Liver (tissue), 9 donors: ENCODE data around the gene PPP3CB. TPM values are rescaled to one million over a fixed set of nuclear protein-coding genes. Genes with fewer than 3 reads are reported as not detected.

ENCODE experiments used
- DNase-seq: peaks from one replicate; pipeline ENCODE4 v3.0.0-alpha.2; 2017; ENCODE audit warnings: low spot score
- H3K27ac ChIP-seq, 2 donors: one replicate each; pipeline ENCODE4 v1.7.0; 2013; ENCODE audit warnings: inconsistent platforms in 2 of 2, low read length in 2 of 2, control low read depth in 1 of 2, low read depth in 1 of 2, mild to moderate bottlenecking in 1 of 2
- H3K27me3 ChIP-seq, 4 donors: one replicate each; pipeline versions ENCODE4 v1.6.1 to v1.7.0; 2013; ENCODE audit warnings: low read length in 3 of 4, inconsistent platforms in 1 of 4, mild to moderate bottlenecking in 1 of 4, moderate library complexity in 1 of 4; ENCODE audit not compliant: control insufficient read depth in 4 of 4, insufficient read depth in 4 of 4
- H3K36me3 ChIP-seq, 4 donors: one replicate each; pipeline versions ENCODE4 v1.6.1 to v1.7.0; 2013; ENCODE audit warnings: low read length in 3 of 4, mild to moderate bottlenecking in 3 of 4, low read depth in 1 of 4, moderate library complexity in 1 of 4; ENCODE audit not compliant: control insufficient read depth in 4 of 4, insufficient read depth in 3 of 4
- H3K4me1 ChIP-seq, 4 donors: one replicate each; pipeline versions ENCODE4 v1.6.1 to v1.7.0; 2013; ENCODE audit warnings: low read length in 3 of 4, mild to moderate bottlenecking in 3 of 4, moderate library complexity in 1 of 4; ENCODE audit not compliant: control insufficient read depth in 4 of 4, insufficient read depth in 4 of 4
- H3K4me3 ChIP-seq, 3 donors: one replicate each; pipeline versions ENCODE4 v1.6.1 to v1.7.0; 2013; ENCODE audit warnings: low read length in 3 of 3, control low read depth in 1 of 3, low read depth in 1 of 3, mild to moderate bottlenecking in 1 of 3
- H3K9ac ChIP-seq, 2 donors: one replicate each; pipeline ENCODE4 v1.7.0; 2013; ENCODE audit warnings: low read length in 2 of 2, mild to moderate bottlenecking in 2 of 2, moderate library complexity in 2 of 2, control low read depth in 1 of 2, low read depth in 1 of 2
- H3K9me3 ChIP-seq, 4 donors: one replicate each; pipeline versions ENCODE4 v1.6.1 to v1.7.0; 2013; ENCODE audit warnings: low read length in 3 of 4; ENCODE audit not compliant: control insufficient read depth in 4 of 4
- FOXA1 ChIP-seq: IDR thresholded peaks from 2 replicates; pipeline ENCODE4 v1.6.1; 2016; ENCODE audit warnings: antibody characterized with exemption
- GABPA ChIP-seq, 2 donors: IDR thresholded peaks in 1 of 2; conservative IDR thresholded peaks in 1 of 2; 2 replicates each; pipeline ENCODE4 v1.6.1; 2016; ENCODE audit warnings: antibody characterized with exemption in 2 of 2, mild to moderate bottlenecking in 1 of 2, moderate library complexity in 1 of 2
- HNF4A ChIP-seq, 2 donors: conservative IDR thresholded peaks; 2 replicates each; pipeline ENCODE4 v1.6.1; 2016; ENCODE audit warnings: antibody characterized with exemption in 2 of 2, mild to moderate bottlenecking in 2 of 2
- HNF4G ChIP-seq: IDR thresholded peaks from 2 replicates; pipeline ENCODE4 v1.6.1; 2016; ENCODE audit warnings: antibody characterized with exemption
- JUND ChIP-seq, 2 donors: IDR thresholded peaks; 2 replicates each; pipeline ENCODE4 v1.6.1; 2016; ENCODE audit warnings: antibody characterized with exemption in 2 of 2
- NR2F2 ChIP-seq: IDR thresholded peaks from 2 replicates; pipeline ENCODE4 v1.6.1; 2016; ENCODE audit warnings: antibody characterized with exemption
- RXRA ChIP-seq, 2 donors: IDR thresholded peaks; 2 replicates each; pipeline ENCODE4 v1.6.1; 2017 to 2018; ENCODE audit warnings: antibody characterized with exemption in 2 of 2, mild to moderate bottlenecking in 1 of 2
- SP1 ChIP-seq: IDR thresholded peaks from 2 replicates; pipeline ENCODE4 v1.6.1; 2018; ENCODE audit warnings: antibody characterized with exemption, mild to moderate bottlenecking
- TAF1 ChIP-seq: conservative IDR thresholded peaks from 2 replicates; pipeline ENCODE4 v1.6.1; 2016; ENCODE audit warnings: antibody characterized with exemption, mild to moderate bottlenecking
- YY1 ChIP-seq: IDR thresholded peaks from 2 replicates; pipeline ENCODE4 v1.6.1; 2016; ENCODE audit warnings: antibody characterized with exemption, mild to moderate bottlenecking
- WGBS: extraction: QIAGEN DNeasy Blood & Tissue Kit; methylation state at CpG from one replicate; pipeline ENCODE4 v1.1.7; 2013; 5-methylcytosine and 5-hydroxymethylcytosine counted together
- polyA plus RNA-seq, 2 donors: library from polyadenylated mRNA; stranded (reverse) in 1 of 2; unstranded in 1 of 2; fragments of 200-250 nt in 1 of 2; fragments of >200 nt in 1 of 2; fragmentation: Nextera tagmentation in 1 of 2; extraction: Ambion mirVana in 1 of 2; gene quantifications; one replicate each; pipeline versions ENCODE4 v1.2.1 to v1.2.3, GENCODE V29; 2013 to 2015
- total RNA-seq, 2 donors: library from RNA; depleted of rRNA; stranded (reverse); fragments of >200 nt; gene quantifications; one replicate each; pipeline ENCODE4 v1.2.3, GENCODE V29; 2014
- TF ChIP-seq, protein P1 (sequence below): IDR thresholded peaks from 2 replicates; pipeline ENCODE4 v1.6.1; 2016; ENCODE audit warnings: antibody characterized with exemption
- TF ChIP-seq, protein P2 (sequence below): IDR thresholded peaks from 2 replicates; pipeline ENCODE4 v1.6.1; 2016; ENCODE audit warnings: antibody characterized with exemption
- TF ChIP-seq, protein P3 (sequence below): fragments of 150-350 bp; IDR thresholded peaks from 2 replicates; pipeline ENCODE4 v1.5.1; 2017; ENCODE audit warnings: improper control_type of control experiment, low read depth, low read length; ENCODE audit not compliant: missing input control
- donor health status: healthy.
- donor health status: healthy.
- donor health status: healthy.
- donor health status: healthy.
- donor health status: healthy.

Gene PPP3CB
- total and polyA plus RNA-seq, 4 donors = 5.7 to 22.4 (median 11.4) TPM

DNA sequence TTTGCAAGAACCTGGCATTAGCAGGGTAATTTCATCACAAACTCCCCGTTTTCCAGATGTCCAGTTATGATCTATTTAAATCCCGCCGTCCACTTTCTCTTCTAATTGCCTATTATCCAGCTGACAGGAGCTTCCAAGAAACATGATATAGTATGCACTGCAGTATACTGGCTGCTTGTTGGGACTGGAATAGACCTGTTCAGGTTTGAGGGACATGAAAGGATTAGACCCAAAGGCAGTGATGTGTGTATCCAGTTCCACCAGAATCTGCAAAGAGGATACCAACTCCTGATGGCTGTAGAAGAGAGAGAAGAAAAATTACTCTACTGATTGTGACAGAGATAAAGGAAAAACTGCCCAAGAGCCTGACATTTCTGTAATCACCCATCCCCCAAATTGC lies 71.3 kb downstream of the PPP3CB start:
- no peak overlapping the region for H3K4me3 ChIP-seq
- DNase-seq = no peak
- TF ChIP-seq HNF4G (no peak), HNF4A (conservative IDR thresholded peaks at IDR 0.05) (no peak), SP1 (no peak), JUND (IDR thresholded peaks at IDR 0.05) (no peak), GABPA (IDR thresholded peaks at IDR 0.05 in 1 of 2, conservative IDR thresholded peaks at IDR 0.05 in 1 of 2) (no peak), YY1 (no peak), NR2F2 (no peak)
- TF ChIP-seq, protein P1, sequence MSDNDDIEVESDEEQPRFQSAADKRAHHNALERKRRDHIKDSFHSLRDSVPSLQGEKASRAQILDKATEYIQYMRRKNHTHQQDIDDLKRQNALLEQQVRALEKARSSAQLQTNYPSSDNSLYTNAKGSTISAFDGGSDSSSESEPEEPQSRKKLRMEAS = no peak
- no peak overlapping the region for H3K27ac ChIP-seq
- no peak overlapping the region for H3K9ac ChIP-seq
- no peaks in the 10 kb centered on the region for H3K27me3 ChIP-seq
- 98% methylated on average over 3 of the region's 3 CpGs for WGBS
- H3K36me3 ChIP-seq = peaks cover 3 to 34% (median 10%) of the 10 kb centered on the region in 4 donors
- H3K4me1 ChIP-seq = no peaks in the 10 kb centered on the region
- no peaks in the 10 kb centered on the region for H3K9me3 ChIP-seq

DNA sequence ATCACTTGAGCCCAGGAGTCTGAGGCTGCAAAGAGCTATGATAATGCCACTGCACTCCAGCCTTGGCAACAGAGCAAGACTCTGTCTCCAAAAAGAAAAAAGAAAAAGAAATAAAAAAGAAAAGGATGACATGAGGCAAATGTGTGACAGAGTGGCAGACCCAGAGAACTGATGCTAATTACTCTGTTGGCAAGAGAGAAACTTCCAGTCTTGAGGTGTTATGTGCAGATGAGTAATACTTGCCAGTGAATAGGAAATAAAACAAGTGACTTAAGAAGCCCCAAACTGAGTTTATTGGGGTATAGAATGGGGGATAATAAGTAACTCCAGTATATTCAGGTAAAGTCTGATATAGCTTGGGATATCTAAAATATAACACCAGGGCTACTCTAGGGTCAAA lies 72.5 kb downstream of the PPP3CB start:
- TF ChIP-seq SP1 (no peak), GABPA (IDR thresholded peaks at IDR 0.05 in 1 of 2, conservative IDR thresholded peaks at IDR 0.05 in 1 of 2) (no peak), HNF4G (no peak), TAF1 (no peak), FOXA1 (no peak), HNF4A (conservative IDR thresholded peaks at IDR 0.05) (no peak)

DNA sequence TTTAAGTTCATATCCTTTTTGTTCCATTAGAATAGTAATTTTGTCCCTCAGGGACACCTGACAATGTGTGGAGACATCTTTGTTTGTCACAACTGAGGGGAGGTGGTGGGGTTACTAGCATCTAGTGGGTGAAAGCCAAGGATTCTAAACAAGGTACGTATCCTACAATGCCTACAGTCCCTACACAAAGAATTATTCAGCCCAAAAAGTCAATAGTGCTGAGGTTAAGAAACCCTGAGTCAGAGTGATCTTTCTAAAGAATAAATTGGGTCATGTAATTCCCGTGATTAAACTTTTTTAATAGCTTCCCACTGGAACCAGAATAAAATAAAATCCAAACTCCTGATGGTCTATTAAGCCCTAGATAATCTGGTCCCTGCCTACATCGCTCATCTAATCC lies 79.3 kb downstream of the PPP3CB start:
- DNase-seq = no peak
- Histone ChIP-seq H3K9ac (no peak overlapping the region), H3K27me3 (no peaks in the 10 kb centered on the region), H3K4me1 (peaks cover 4 to 20% (median 13%) of the 10 kb centered on the region in 4 donors), H3K36me3 (no peaks in the 10 kb centered on the region), H3K27ac (no peak overlapping the region), H3K4me3 (no peak overlapping the region), H3K9me3 (no peaks in the 10 kb centered on the region)
- WGBS = 95% methylated on average over 3 of the region's 3 CpGs
- no peak for TF ChIP-seq HNF4A (conservative IDR thresholded peaks at IDR 0.05)
- TF ChIP-seq, protein P2, sequence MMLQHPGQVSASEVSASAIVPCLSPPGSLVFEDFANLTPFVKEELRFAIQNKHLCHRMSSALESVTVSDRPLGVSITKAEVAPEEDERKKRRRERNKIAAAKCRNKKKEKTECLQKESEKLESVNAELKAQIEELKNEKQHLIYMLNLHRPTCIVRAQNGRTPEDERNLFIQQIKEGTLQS = no peak
- TF ChIP-seq NR2F2 = no peak
- TF ChIP-seq, protein P1 = no peak
- TF ChIP-seq, protein P3, sequence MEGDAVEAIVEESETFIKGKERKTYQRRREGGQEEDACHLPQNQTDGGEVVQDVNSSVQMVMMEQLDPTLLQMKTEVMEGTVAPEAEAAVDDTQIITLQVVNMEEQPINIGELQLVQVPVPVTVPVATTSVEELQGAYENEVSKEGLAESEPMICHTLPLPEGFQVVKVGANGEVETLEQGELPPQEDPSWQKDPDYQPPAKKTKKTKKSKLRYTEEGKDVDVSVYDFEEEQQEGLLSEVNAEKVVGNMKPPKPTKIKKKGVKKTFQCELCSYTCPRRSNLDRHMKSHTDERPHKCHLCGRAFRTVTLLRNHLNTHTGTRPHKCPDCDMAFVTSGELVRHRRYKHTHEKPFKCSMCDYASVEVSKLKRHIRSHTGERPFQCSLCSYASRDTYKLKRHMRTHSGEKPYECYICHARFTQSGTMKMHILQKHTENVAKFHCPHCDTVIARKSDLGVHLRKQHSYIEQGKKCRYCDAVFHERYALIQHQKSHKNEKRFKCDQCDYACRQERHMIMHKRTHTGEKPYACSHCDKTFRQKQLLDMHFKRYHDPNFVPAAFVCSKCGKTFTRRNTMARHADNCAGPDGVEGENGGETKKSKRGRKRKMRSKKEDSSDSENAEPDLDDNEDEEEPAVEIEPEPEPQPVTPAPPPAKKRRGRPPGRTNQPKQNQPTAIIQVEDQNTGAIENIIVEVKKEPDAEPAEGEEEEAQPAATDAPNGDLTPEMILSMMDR = no peak
- TF ChIP-seq YY1 = no peak
- no peak for TF ChIP-seq RXRA (IDR thresholded peaks at IDR 0.05)

More for the DNA sequence above, 72.5 kb downstream of the PPP3CB start:
- DNase-seq = no peak
- Histone ChIP-seq H3K4me3 (no peak overlapping the region), H3K27ac (no peak overlapping the region), H3K9me3 (no peaks in the 10 kb centered on the region), H3K4me1 (peaks cover 0 to 6% (median 0%) of the 10 kb centered on the region in 4 donors), H3K9ac (no peak overlapping the region), H3K36me3 (peaks cover 3 to 34% (median 10%) of the 10 kb centered on the region in 4 donors), H3K27me3 (no peaks in the 10 kb centered on the region)
